Left ventricle myocardium inferior (tissue), 1 donor: Measurements from ENCODE around the gene ACRBP. TPM values are rescaled to one million over a fixed set of nuclear protein-coding genes. Genes with fewer than 3 reads are reported as not detected.

Experiments
- DNase-seq: peaks from one replicate; pipeline ENCODE4 v3.0.0-alpha.2; 2020
- H3K27ac ChIP-seq: fragments of 200-600 bp; replicated peaks from 2 replicates; pipeline ENCODE4 v1.8.0; 2021
- H3K27me3 ChIP-seq: fragments of 200-600 bp; 2 replicates; pipeline ENCODE4 v1.8.0; 2021; ENCODE audit warnings: low read depth
- H3K36me3 ChIP-seq: fragments of 200-600 bp; 2 replicates; pipeline ENCODE4 v1.8.0; 2021
- H3K4me1 ChIP-seq: fragments of 200-600 bp; 2 replicates; pipeline ENCODE4 v1.8.0; 2021
- H3K4me3 ChIP-seq: fragments of 200-600 bp; 2 replicates; pipeline ENCODE4 v1.8.0; 2021; ENCODE audit warnings: mild to moderate bottlenecking, moderate library complexity
- H3K9me3 ChIP-seq: fragments of 200-600 bp; replicated peaks from 2 replicates; pipeline ENCODE4 v1.8.0; 2021
- intact Hi-C: fragments of 100-400 bp; cut with micrococcal nuclease; formaldehyde crosslinking; loops from one replicate; pipeline ENCODE4 v1.11.0; 2022
- total RNA-seq: library from RNA; stranded (reverse); fragmentation: NEBNext Ultra II Directional; extraction: Animal tissue kit (Norgen Biotek cat#: 25700); gene quantifications from one replicate; pipeline ENCODE4 v1.2.1, GENCODE V29; 2021
- TF ChIP-seq, protein P1 (sequence below): fragments of 200-600 bp; IDR thresholded peaks from 2 replicates; pipeline ENCODE4 v1.8.0; 2021; ENCODE audit warnings: antibody characterized with exemption, mild to moderate bottlenecking, borderline replicate concordance
- donor health status: DM: no; HTN: yes; CAD: no; lungs with severe emphysema.

Gene ACRBP
- total RNA-seq, 1 donor from 2014 or later, result 1.4 TPM

- H3K4me3 ChIP-seq, result no peak overlapping the region
- no peak for DNase-seq
- TF ChIP-seq, protein P1, sequence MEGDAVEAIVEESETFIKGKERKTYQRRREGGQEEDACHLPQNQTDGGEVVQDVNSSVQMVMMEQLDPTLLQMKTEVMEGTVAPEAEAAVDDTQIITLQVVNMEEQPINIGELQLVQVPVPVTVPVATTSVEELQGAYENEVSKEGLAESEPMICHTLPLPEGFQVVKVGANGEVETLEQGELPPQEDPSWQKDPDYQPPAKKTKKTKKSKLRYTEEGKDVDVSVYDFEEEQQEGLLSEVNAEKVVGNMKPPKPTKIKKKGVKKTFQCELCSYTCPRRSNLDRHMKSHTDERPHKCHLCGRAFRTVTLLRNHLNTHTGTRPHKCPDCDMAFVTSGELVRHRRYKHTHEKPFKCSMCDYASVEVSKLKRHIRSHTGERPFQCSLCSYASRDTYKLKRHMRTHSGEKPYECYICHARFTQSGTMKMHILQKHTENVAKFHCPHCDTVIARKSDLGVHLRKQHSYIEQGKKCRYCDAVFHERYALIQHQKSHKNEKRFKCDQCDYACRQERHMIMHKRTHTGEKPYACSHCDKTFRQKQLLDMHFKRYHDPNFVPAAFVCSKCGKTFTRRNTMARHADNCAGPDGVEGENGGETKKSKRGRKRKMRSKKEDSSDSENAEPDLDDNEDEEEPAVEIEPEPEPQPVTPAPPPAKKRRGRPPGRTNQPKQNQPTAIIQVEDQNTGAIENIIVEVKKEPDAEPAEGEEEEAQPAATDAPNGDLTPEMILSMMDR, result no peak
- peaks cover 83% of the 10 kb centered on the region for H3K36me3 ChIP-seq
- no peaks in the 10 kb centered on the region for H3K4me1 ChIP-seq
- H3K9me3 ChIP-seq, result no peaks in the 10 kb centered on the region
- no peaks in the 10 kb centered on the region for H3K27me3 ChIP-seq
- no peak overlapping the region for H3K27ac ChIP-seq
- intact Hi-C loops, result no loop called here
Observed at GRCh38 chr12:6676962-6677361, 29.7 kb upstream of the ACRBP start.

DNA sequence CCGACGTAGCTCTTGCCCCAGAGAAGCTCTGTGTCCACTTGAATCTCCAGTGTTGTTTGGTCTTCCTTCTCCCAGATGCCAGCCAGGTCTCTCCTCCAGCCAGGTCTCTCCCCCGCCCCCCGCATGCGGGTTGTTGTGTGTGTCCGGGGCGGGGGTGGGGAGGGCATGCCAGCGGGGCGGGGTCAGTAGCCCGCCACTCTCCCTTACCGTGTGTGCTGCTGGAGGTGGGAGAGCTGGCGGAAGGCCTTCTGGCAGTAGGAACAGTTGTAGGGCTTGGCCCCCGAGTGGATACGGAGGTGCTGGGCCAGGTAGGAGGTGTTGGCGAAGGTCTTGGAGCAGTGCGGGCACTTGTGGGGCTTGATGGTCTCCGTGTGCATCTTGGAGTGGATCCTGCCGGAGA lies 24.9 kb upstream of the ACRBP start:
- Histone ChIP-seq H3K4me1 (no peaks in the 10 kb centered on the region), H3K27ac (no peak overlapping the region), H3K36me3 (peaks cover 99% of the 10 kb centered on the region), H3K27me3 (no peaks in the 10 kb centered on the region), H3K4me3 (no peak overlapping the region), H3K9me3 (no peaks in the 10 kb centered on the region)
- intact Hi-C loops, result no loop called here
- TF ChIP-seq, protein P1, result no peak
- DNase-seq, result no peak

- no peak overlapping the region for H3K27ac ChIP-seq
- H3K9me3 ChIP-seq, result no peaks in the 10 kb centered on the region
- no peaks in the 10 kb centered on the region for H3K27me3 ChIP-seq
- DNase-seq, result no peak
- intact Hi-C loops, result no loop called here
- no peak overlapping the region for H3K4me3 ChIP-seq
- TF ChIP-seq, protein P1, result no peak
- H3K36me3 ChIP-seq, result peaks cover 65% of the 10 kb centered on the region
- peaks cover 2% of the 10 kb centered on the region for H3K4me1 ChIP-seq
Observed at GRCh38 chr12:6667559-6668210, 20.5 kb upstream of the ACRBP start.

GRCh38 chr12:6666211-6666610 lies 19.0 kb upstream of the ACRBP start:
- TF ChIP-seq, protein P1, result no peak
- Histone ChIP-seq H3K4me3 (no peak overlapping the region), H3K27ac (no peak overlapping the region), H3K4me1 (peaks cover 17% of the 10 kb centered on the region), H3K27me3 (no peaks in the 10 kb centered on the region), H3K36me3 (peaks cover 50% of the 10 kb centered on the region), H3K9me3 (no peaks in the 10 kb centered on the region)
- intact Hi-C loops, result no loop called here
- no peak for DNase-seq

DNA sequence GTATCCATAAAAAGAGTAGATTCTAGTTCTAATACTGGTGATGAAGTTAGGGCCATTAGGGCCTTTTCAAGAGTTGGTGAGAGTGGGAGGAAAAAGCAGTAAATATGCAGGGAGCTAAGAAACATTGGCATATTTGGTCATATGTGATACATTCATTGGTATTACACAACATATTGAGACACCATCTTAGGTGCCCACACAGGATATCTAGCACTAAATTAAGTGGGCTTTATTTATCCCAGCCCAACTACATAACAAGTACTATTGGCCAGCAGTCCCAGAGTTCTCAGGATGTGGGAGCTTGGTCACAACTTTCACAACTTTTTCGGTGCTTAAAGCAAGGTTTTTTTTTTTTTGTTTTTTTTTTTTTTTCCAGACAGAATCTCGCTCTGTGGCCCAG lies 17.7 kb upstream of the ACRBP start:
- no peaks in the 10 kb centered on the region for H3K9me3 ChIP-seq
- H3K4me1 ChIP-seq, result peaks cover 23% of the 10 kb centered on the region
- peaks cover 37% of the 10 kb centered on the region for H3K36me3 ChIP-seq
- no peak for DNase-seq
- no peaks in the 10 kb centered on the region for H3K27me3 ChIP-seq
- TF ChIP-seq, protein P1, result no peak
- intact Hi-C loops, result no loop called here
- no peak overlapping the region for H3K27ac ChIP-seq
- H3K4me3 ChIP-seq, result no peak overlapping the region
